Umbilical cord (tissue), 2 donors: ENCODE results near the gene S100A7A. TPM values are rescaled to one million over a fixed set of nuclear protein-coding genes. Genes with fewer than 3 reads are reported as not detected.
"Not testable (repeated sequence)": the region's sequence is repeated elsewhere in the genome, so short reads cannot be mapped to it uniquely, and the experiment has no call there.

Source experiments
- DNase-seq: peaks from one replicate; pipeline ENCODE4 v3.0.0-alpha.2; 2015; ENCODE audit warnings: low spot score
- total RNA-seq: library from RNA; depleted of rRNA; stranded (reverse); fragments of >200 nt; gene quantifications from one replicate; pipeline ENCODE4 v1.2.3, GENCODE V29; 2014; ENCODE audit warnings: low replicate concordance; ENCODE audit not compliant: insufficient read depth

Gene S100A7A
- total RNA-seq, 1 donor from 2014 or later = 2.9 TPM

GRCh38 chr1:153395136-153395685 lies 21.1 kb upstream of the S100A7A start:
- DNase-seq = no peak

DNA sequence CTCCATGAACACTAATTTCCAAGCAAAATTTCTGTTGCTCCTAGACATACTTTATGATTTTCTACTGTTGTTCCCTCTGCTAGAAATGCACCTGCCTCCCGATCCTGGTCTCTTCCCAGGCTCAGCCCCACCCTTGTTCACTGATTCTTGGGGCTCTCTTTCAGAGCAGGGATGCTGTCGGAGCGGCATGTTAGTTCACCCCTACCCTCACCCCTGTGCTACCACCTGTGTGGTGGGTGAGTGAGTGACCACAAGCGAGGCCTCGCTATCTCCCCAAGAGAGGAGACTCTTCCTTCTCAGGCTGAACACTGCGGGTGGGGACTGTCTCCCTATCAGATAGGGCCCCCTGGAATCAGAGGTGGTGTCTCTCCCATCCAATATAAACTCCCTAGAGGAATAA lies 20.5 kb upstream of the S100A7A start:
- no peak for DNase-seq

GRCh38 chr1:153396461-153396860 lies 19.9 kb upstream of the S100A7A start:
- DNase-seq = no peak

DNA sequence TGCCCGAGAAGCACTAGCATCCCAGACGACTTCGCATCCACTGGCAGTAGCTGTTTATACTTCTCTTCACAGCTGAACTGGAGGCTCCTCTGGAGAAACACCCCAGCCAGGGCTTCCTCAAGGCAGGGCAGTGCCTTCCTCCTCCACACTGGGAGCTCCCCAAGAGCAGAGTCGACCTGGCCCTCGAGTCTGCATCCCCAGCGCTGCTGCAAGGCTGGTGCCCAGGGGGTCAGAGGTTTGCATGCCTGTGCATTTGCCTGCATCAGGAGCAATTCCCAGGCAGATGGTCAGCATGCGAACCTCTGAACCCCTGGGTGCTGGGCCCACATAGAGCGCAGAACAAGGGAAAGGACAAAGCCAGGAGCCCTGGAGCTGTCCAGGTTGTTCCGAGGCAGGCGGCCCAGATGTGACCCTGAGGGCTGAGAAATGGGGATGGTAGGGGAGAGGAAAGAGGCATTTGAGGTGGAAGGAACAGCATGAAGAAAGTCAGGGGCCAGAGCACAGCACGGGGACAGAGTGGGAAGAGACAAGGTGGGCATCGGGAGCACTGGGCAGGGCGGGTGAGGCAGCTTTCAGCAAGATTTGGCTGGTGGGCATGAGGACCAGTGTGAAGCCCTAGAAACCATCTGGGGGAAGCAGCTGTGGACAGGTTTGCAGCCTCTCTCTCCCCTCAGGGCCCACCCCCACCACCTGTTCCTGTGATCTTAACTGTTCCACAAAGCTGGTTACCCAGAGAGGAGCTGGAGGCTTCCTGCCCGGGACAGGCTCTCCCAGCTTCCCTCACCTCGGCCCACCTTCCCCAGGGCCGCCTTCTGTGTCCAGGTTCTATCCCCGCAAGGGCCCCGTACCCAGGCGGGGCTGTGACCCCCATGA lies 19.0 kb upstream of the S100A7A start:
- no peak for DNase-seq

DNA sequence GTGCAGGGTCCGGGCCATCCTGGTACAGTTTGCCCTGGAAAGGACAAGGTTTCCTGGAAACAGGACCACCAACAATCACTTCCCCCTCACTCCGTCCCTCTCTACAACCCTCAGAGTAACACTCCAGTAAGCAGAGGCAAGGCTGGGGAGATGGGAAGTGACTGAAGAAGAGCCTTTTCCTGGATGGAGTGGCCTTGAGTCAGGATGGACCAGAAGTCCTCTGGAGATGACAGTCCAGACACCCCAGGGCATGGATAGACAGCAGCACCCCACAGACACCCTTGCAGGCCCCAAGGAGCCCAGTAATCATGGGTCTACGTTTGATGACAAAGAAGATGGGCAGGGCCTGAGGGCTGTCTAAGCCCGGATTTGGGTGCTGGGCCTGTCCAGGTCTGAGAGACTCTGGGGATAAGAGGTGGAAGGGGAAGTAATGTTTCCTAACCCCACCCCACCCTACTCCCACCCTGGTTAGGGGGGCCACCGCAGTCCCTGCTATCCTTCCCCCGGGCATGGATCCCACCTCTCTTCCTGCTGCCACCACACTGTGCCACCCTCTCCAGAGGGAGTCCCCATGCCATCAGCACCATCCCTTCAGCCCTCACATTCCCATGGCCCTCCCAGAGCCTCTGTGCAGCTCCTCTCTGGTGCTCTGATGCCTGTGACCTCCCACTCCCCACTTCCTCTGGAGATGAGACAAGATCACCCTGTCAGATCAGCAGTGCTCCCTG lies 18.2 kb upstream of the S100A7A start:
- DNase-seq = no peak

- DNase-seq = no peak
These were observed 16.8 kb upstream of the S100A7A start for GRCh38 chr1:153399401-153400055.

DNA sequence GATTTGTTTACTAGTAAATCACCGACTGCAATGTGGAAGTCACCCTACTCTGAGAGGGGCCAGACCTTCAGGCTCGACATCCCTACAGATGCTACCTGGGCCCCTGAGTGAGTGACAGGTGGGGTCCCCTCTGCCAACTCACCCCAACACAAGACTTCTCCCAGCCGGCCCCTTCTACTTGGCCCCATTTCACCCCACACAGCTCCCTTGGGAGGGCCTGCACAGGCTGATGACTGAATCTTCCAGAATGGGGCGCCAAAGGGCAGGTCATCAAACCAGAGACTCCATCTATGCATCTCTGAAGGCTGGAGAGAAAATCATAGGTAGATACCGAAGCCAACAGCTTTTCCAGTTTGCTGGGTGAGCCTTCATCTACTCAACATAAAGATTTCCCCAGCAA lies 16.1 kb upstream of the S100A7A start:
- no peak for DNase-seq

GRCh38 chr1:153401461-153401860 lies 14.9 kb upstream of the S100A7A start:
- DNase-seq = no peak

DNA sequence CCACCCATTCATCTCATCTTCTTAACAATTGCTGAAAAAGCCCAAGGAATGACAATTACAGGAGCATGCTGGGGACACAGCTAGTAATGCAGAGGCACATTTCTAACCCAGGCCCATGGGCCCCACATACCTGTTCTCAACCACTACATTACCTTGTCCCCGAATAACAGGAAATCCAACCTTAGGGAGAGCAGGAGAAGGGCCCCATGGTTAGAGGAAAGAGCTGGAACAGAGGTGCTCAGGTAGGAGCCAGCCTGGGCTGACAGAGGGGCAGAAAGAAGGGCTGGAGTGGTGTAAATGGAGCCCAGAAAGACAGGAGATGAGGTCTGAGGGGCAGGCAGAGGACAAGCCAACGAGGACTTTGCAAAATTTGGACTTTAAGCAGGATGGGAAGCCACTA lies 14.1 kb upstream of the S100A7A start:
- no peak for DNase-seq

DNA sequence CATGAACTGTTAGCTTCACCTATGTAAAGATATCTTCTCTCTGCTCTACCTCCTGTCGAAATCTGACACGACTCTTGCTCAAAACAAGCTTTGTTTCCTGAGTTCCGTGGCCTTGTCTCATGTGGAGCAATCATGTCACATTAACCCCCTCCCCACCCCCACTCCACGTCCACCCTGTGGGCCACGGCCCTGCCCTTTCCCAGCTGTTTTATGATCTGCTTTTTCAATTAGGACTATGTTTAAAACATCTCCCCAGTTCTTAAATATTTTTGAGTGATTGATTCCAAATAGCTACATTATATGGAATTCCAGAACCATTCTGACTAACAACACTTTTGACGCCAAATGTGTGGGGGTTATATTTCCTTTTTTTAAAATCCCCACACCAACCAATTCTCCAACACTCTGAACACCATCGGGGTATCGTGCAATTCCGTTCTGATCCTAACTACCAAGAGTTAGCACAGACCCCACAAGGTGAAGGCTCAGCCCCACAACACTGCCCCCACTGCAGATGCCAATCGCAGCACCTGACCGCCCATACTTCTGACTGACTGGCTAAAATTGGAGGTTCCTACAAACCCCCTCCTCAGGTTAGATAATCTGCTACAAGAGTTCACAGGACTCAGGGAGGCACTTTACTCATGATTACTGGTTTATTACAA lies 12.8 kb upstream of the S100A7A start:
- DNase-seq = no peak

DNA sequence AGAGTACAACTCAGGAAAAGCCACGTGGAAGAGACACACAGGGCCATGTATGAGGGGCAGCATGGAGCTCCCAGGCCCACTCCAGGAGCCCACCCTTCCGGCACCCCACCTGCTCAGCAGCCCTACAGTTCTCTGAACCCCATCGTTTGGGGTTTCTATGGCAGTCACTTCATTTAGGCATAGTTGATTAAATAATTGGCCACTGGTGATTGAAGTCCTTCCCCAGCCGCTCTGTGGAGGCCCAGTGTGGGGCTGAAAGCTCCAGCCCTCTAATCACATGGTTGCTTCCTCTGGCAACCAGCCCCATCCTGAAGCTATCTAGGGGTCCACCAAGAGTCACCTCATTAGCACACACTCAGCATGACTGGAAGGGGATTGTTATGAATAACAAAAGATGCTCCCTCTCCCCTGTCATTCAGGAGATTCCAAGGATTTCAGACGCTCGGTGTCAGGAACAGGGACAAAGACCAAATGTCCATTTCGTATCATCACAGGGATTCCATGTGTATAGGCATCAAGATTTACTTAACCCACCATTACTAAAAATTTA lies 12.2 kb upstream of the S100A7A start:
- no peak for DNase-seq

GRCh38 chr1:153404768-153405167 lies 11.6 kb upstream of the S100A7A start:
- no peak for DNase-seq

- DNase-seq = not testable (repeated sequence)
These were observed 10.3 kb upstream of the S100A7A start for GRCh38 chr1:153405825-153406599.

- not testable (repeated sequence) for DNase-seq
These were observed 9.0 kb upstream of the S100A7A start for GRCh38 chr1:153407274-153407673.

DNA sequence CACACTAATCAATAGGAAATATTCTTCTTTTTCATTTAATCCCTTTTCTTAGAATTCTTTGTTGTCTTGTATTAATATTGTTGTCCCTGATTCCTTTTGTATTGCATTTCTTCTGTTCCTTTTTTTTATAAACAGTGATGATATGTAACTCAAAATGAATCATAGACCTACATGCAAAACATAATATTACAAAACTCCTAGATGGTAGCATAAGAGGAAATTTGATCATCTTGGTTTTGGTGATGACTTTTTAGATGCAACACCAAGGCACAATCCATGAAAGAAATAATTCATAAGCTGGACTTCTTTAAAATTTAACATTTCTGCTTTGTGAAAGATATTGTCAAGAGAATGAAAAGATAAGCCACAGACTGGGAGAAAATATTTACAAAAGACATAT lies 2.4 kb upstream of the S100A7A start:
- not testable (repeated sequence) for DNase-seq

DNA sequence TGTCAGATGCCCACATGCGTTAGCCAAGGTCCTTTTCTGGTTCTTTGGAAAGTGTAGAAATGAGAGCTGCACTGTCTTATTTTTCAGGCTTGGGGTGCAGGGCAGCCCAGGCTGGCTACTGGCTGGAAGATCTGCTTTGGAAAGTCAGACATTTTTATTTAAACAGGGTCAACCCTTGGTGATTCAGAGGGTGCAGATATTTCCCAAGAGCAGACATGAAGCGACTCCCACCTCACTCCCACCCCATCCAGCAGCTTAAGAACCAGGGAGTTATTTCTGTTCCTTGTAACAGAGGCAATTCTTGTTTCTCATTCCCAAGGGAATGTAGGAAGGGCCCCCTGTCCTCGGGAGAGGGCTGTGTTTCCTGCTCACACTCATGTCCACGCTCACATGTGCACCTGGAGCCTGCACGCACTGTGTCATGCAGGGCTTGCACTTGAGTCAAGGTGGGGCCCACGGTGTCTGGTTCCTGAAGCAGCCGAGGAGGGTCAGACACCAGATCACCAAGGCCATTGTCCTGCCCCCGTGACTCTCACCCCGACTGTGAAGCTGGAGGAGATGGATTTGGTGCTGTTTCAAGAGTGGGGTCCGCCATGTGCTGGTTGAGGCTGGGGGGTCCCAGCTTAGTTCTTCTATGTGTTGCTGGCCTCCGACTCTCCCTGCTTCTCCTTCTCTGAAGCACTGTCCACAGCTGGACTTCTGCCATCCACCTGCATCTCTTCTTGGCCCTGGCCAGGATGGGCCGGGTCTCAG lies 992 bp downstream of the S100A7A start:
- no peak for DNase-seq

- not testable (repeated sequence) for DNase-seq
These were observed 2.6 kb downstream of the S100A7A start for GRCh38 chr1:153418758-153419435.

DNA sequence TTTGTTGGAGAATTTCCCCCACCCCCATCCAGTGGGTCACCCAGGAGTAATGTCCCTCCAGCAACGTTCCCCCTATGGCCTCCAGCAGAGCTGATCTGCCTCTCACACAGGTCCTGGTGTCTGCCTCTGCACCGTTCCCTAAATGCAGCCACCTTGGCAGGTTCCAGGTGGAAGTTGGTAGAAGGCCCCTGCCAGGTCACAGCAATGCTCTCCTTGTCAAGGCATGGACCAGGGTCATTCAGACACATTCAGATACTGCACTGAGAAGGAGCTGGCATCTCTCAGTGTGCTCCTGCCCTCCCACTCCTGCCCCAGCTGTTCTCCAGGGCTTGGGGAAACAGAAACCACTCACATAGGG lies 3.1 kb downstream of the S100A7A start:
- DNase-seq = not testable (repeated sequence)

DNA sequence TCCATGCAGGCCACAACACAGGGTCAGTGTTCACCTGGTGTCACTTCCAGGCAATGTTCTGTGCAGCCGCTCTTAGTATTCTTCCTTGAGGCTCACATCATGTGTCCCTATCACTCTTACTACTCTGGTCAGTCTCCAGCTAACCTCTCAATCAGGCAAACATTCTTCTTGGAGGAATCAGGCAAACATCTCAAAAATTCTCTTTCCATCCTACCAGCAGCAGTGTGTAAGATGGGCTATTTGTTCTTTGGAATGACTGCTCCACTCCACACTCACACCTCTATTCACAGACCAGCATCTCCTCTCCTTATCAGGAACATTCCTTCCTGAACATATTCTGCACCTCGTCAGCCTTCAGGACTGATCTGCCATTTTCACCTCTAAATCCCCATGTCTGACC lies 4.0 kb downstream of the S100A7A start:
- DNase-seq = no peak
